Transverse colon (tissue), 4 donors: Measurements from ENCODE around the gene CSF1R. TPM values are rescaled to one million over a fixed set of nuclear protein-coding genes. Genes with fewer than 3 reads are reported as not detected.

Experiments
- DNase-seq: peaks from one replicate; pipeline ENCODE4 v3.0.0-alpha.2; 2019
- H3K27ac ChIP-seq, 4 donors: fragments of 200-600 bp; sonication (generic); 2 replicates each; pipeline ENCODE4 v1.5.1; 2016 to 2018; ENCODE audit warnings: inconsistent platforms in 4 of 4
- H3K27me3 ChIP-seq: fragments of 200-600 bp; sonication (generic); 2 replicates; pipeline ENCODE4 v1.5.1; 2017; ENCODE audit warnings: inconsistent platforms
- H3K36me3 ChIP-seq, 4 donors: fragments of 200-600 bp; sonication (generic); 2 replicates each; pipeline ENCODE4 v1.5.1; 2017 to 2019; ENCODE audit warnings: inconsistent platforms in 4 of 4
- H3K4me1 ChIP-seq, 4 donors: fragments of 200-600 bp; sonication (generic); 2 replicates each; pipeline ENCODE4 v1.5.1; 2017 to 2020; ENCODE audit warnings: inconsistent platforms in 4 of 4
- H3K4me3 ChIP-seq, 4 donors: fragments of 200-600 bp; sonication (generic); 1 replicate in 1 of 4; 2 replicates in 3 of 4; pipeline versions ENCODE4 v1.5.1 to v1.6.1; 2017 to 2019; ENCODE audit warnings: inconsistent platforms in 4 of 4
- H3K9me3 ChIP-seq, 2 donors: fragments of 200-600 bp; sonication (generic); 2 replicates each; pipeline ENCODE4 v1.5.1; 2017 to 2019; ENCODE audit warnings: inconsistent platforms in 2 of 2
- EP300 ChIP-seq: sonication (generic); formaldehyde crosslinking; IDR thresholded peaks from one replicate; pipeline ENCODE4 v1.6.1; 2017; ENCODE audit warnings: antibody characterized with exemption, low read depth
- POLR2A ChIP-seq: fragments of 450-650 bp; IDR thresholded peaks from one replicate; pipeline ENCODE4 v1.6.1; 2016; ENCODE audit warnings: antibody characterized with exemption, mild to moderate bottlenecking, moderate library complexity
- POLR2AphosphoS5 ChIP-seq, 3 donors: sonication (generic); formaldehyde crosslinking; IDR thresholded peaks; one replicate each; pipeline ENCODE4 v1.6.1; 2016; ENCODE audit warnings: antibody characterized with exemption in 3 of 3
- WGBS, 2 donors: methylation state at CpG; one replicate each; pipeline ENCODE4 v1.1.5; 2018; ENCODE audit warnings: low coverage in 1 of 2; 5-methylcytosine and 5-hydroxymethylcytosine counted together
- in situ Hi-C, 4 donors: fragments of 200-750 bp; cut with MboI; loops; one replicate each; pipeline versions ENCODE4 v1.15.0 to v1.15.1; 2017; ENCODE audit warnings: low sequenced_read_pairs in 3 of 4, low pct_ligation_motif_present in 1 of 4, low pct_unique_long_range_greater_than_20kb in 1 of 4
- intact Hi-C: fragments of 100-400 bp; cut with DNase I; formaldehyde crosslinking; loops from one replicate; pipeline ENCODE4 v1.15.1; 2023; ENCODE audit warnings: low total_unique reads
- total RNA-seq, 4 donors: library from RNA; depleted of rRNA; stranded (reverse); fragments of >200 nt; gene quantifications; one replicate each; pipeline ENCODE4 v1.1.0, GENCODE V29; 2016
- TF ChIP-seq, protein P1 (sequence below), 5 experiments: fragments of 200-600 bp in 3 of 5; fragments of 450-650 bp in 2 of 5; sonication (generic) in 3 of 5; IDR thresholded peaks; 1 replicate in 2 of 5; 2 replicates in 3 of 5; pipeline ENCODE4 v1.5.1; 2016 to 2017; ENCODE audit warnings: antibody characterized with exemption in 5 of 5, inconsistent platforms in 3 of 5, mild to moderate bottlenecking in 2 of 5, moderate library complexity in 1 of 5

The CSF1R gene
- total RNA-seq, 4 donors from 2014 or later, result 0.60 to 38.9 (median 14.7) TPM

DNA sequence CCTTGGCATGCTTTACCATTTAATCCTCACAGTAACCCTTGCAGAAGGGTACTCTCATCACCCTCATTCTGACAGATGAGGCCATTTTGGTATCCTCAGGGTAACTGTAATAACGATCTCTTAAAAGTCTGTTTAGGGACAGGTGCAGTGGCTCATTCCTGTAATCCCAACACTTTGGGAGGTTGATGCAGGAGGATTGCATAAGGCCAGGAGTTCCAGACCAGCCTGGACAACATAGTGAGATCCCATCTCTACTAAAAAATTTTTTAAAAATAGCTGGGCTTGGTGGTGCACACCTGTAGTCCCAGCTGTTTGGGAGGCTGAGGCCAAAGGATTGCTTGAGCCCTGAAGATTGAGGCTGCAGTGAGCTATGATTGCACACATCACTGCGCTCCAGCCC lies 31.8 kb downstream of the CSF1R start:
- TF ChIP-seq, protein P1, sequence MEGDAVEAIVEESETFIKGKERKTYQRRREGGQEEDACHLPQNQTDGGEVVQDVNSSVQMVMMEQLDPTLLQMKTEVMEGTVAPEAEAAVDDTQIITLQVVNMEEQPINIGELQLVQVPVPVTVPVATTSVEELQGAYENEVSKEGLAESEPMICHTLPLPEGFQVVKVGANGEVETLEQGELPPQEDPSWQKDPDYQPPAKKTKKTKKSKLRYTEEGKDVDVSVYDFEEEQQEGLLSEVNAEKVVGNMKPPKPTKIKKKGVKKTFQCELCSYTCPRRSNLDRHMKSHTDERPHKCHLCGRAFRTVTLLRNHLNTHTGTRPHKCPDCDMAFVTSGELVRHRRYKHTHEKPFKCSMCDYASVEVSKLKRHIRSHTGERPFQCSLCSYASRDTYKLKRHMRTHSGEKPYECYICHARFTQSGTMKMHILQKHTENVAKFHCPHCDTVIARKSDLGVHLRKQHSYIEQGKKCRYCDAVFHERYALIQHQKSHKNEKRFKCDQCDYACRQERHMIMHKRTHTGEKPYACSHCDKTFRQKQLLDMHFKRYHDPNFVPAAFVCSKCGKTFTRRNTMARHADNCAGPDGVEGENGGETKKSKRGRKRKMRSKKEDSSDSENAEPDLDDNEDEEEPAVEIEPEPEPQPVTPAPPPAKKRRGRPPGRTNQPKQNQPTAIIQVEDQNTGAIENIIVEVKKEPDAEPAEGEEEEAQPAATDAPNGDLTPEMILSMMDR (IDR thresholded peaks at IDR 0.05), result no peak
- TF ChIP-seq POLR2AphosphoS5 (IDR thresholded peaks at IDR 0.05) (no peak), POLR2A (no peak), EP300 (no peak)
- Histone ChIP-seq H3K4me3 (no peak overlapping the region), H3K27me3 (no peaks in the 10 kb centered on the region), H3K27ac (no peak overlapping the region), H3K36me3 (peaks cover 0 to 34% (median 13%) of the 10 kb centered on the region in 4 donors), H3K4me1 (no peaks in the 10 kb centered on the region), H3K9me3 (no peaks in the 10 kb centered on the region)
- in situ Hi-C loops, result no loop called here
- 92% methylated on average over 2 of the region's 2 CpGs; no CpG with 5 or more reads in 1 of the 2 donors for WGBS, 2 donors
- DNase-seq, result no peak
- intact Hi-C loops, result no loop called here

DNA sequence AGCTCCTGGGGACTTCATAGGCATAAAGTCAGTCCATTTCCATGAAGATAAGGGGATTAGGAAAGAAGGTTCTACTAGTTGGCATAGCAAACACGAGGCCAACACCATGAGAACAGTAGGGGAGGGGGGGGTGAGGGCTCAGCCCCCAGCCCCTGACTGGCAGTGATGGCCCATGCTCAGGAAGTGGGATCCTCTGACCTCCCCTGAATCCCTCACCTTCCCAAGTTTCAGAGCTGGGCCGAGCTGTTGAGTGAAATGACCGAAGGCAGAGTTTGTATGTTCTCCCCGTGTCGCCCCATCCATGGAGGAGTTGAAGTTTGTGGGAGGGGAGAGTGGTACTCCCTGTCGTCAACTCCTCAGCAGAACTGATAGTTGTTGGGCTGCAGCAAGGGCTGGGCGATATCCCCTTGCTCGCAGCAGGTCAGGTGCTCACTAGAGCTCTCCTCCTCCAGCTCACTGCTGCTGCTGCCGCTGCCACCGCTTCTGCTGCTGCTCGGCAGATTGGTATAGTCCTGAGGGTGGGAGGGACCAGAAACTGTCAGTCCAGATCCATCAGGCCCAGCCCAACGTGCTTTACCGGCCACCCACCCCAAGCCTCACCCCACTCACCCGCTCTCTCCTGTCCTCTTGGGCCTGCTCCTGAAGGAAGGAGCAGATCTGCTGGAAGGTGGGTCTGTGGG lies 32.5 kb downstream of the CSF1R start:
- in situ Hi-C loops, result no loop called here
- Histone ChIP-seq H3K9me3 (no peaks in the 10 kb centered on the region), H3K27ac (no peak overlapping the region), H3K36me3 (peaks cover 0 to 42% (median 16%) of the 10 kb centered on the region in 4 donors), H3K4me3 (no peak overlapping the region), H3K27me3 (no peaks in the 10 kb centered on the region), H3K4me1 (no peaks in the 10 kb centered on the region)
- 83 to 93% methylated on average over 1 to 14 of the region's 14 CpGs for WGBS, 2 donors
- DNase-seq, result no peak
- TF ChIP-seq EP300 (no peak), POLR2A (no peak), POLR2AphosphoS5 (IDR thresholded peaks at IDR 0.05) (no peak)
- TF ChIP-seq, protein P1 (IDR thresholded peaks at IDR 0.05), result no peak
- intact Hi-C loops, result no loop called here

DNA sequence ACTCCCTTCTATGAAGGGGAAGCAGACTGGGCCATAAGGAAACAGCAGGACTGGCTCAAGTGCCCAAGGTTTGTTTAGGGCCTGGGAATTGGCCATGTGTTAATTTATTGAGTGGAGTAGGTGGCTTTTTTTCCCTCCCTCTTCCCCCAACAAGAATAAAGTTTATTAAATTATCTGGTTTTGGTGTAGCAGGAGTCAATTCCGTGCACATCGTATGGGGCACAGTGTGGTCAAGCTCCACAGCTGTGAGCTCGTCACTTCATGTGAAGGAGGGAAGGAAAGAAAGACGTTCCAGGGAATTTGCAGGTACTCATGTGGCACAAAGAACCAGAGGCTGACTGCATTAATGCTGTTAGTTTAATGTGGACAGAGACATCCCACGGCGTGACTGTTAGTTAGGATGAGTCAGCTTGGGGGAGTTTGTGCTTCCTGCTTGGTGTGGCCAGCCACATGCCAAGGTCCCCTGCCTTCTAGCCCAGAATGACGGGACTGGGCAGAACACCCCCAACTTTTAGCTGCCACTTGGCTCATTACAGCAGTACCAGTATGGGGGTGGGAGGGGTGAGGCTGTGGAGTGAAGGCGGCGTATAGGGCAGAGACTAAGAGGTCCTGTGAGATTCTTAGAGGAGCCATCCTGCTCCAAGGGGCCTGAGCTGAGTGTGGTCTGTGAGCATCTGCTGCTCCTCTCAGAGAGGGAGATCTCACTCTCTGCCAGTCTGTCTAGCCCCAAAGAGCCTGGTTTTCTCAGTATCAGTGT lies 33.2 kb downstream of the CSF1R start:
- Histone ChIP-seq H3K4me1 (no peaks in the 10 kb centered on the region), H3K4me3 (no peak overlapping the region), H3K27me3 (no peaks in the 10 kb centered on the region), H3K9me3 (no peaks in the 10 kb centered on the region), H3K36me3 (peaks cover 0 to 49% (median 20%) of the 10 kb centered on the region in 4 donors), H3K27ac (no peak overlapping the region)
- no peak for DNase-seq
- TF ChIP-seq POLR2AphosphoS5 (IDR thresholded peaks at IDR 0.05) (no peak), EP300 (no peak), POLR2A (no peak)
- TF ChIP-seq, protein P1 (IDR thresholded peaks at IDR 0.05), result no peak
- intact Hi-C loops, result no loop called here
- in situ Hi-C loops, result no loop called here
- 89 to 100% methylated on average over 1 to 9 of the region's 9 CpGs for WGBS, 2 donors

DNA sequence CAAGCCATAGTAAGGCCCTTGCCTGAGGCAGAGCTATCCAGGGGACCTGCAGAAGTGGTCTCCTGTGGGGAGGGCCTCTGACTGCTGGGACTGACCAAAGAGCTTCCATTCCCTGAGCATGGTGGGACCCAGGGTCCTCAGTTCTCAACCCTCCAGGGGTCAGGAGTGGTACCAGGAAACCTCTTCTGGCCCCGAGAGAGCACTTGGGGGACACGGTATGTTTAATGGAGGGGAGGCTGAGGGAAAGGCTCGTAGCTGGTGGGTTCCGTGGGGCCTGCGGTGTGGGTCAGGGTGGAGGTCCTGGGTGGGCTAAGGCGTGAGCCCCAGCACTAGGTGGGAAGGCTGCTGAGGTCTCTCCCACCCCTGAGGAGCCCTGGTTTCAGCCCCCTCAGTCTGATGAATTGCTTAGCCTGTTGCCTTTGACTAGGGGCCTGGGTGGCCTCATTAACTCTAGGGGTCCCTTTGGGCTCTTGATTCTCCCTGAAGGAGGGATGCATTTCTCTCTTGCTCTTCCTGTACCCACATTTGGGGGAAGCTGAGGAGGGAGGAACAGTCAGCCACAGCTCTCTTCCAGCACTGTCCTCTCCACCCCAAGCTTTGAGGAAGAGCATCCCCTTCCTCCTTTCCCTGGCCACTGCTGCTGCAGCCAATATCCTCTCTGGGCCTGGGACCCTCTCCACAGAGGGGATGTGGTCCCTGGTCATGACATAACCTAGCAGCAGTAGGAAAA lies 34.0 kb downstream of the CSF1R start:
- in situ Hi-C loops, result no loop called here
- no peak overlapping the region for H3K4me3 ChIP-seq

More for the DNA sequence above, 34.0 kb downstream of the CSF1R start:
- no peak for DNase-seq
- Histone ChIP-seq H3K27me3 (no peaks in the 10 kb centered on the region), H3K4me1 (no peaks in the 10 kb centered on the region), H3K27ac (no peak overlapping the region), H3K36me3 (peaks cover 0 to 56% (median 21%) of the 10 kb centered on the region in 4 donors), H3K9me3 (no peaks in the 10 kb centered on the region)
- TF ChIP-seq POLR2A (no peak), EP300 (no peak), POLR2AphosphoS5 (IDR thresholded peaks at IDR 0.05) (no peak)
- TF ChIP-seq, protein P1 (IDR thresholded peaks at IDR 0.05), result no peak
- intact Hi-C loops, result no loop called here
- WGBS, 2 donors, result 65% methylated on average over 6 of the region's 6 CpGs; no CpG with 5 or more reads in 1 of the 2 donors
